ENCODE measurements around the gene CACNA1D.

Gene CACNA1D

GRCh38 chr3:53775018-53775417 lies 280.6 kb downstream of the CACNA1D start:
- Mint-ChIP-seq H3K27me3 (no peaks in the 10 kb centered on the region), H3K4me3 (no peak overlapping the region), H3K9me3 (no peaks in the 10 kb centered on the region), H3K4me1 (no peaks in the 10 kb centered on the region), H3K36me3 (no peaks in the 10 kb centered on the region), H3K27ac (no peak overlapping the region)

- H3K27me3 Mint-ChIP-seq, result no peaks in the 10 kb centered on the region
- H3K9me3 Mint-ChIP-seq, result no peaks in the 10 kb centered on the region
- no peak overlapping the region for H3K27ac Mint-ChIP-seq
- H3K36me3 Mint-ChIP-seq, result no peaks in the 10 kb centered on the region
- H3K4me1 Mint-ChIP-seq, result no peaks in the 10 kb centered on the region
- H3K4me3 Mint-ChIP-seq, result no peak overlapping the region
Measured at GRCh38 chr3:53775834-53776251, 281.4 kb downstream of the CACNA1D start.

GRCh38 chr3:53776494-53777101 lies 282.2 kb downstream of the CACNA1D start:
- no peak overlapping the region for H3K27ac Mint-ChIP-seq
- H3K4me1 Mint-ChIP-seq, result no peaks in the 10 kb centered on the region
- H3K36me3 Mint-ChIP-seq, result no peaks in the 10 kb centered on the region
- no peak overlapping the region for H3K4me3 Mint-ChIP-seq
- no peaks in the 10 kb centered on the region for H3K9me3 Mint-ChIP-seq
- H3K27me3 Mint-ChIP-seq, result no peaks in the 10 kb centered on the region

- Mint-ChIP-seq H3K27me3 (no peaks in the 10 kb centered on the region), H3K9me3 (no peaks in the 10 kb centered on the region), H3K36me3 (no peaks in the 10 kb centered on the region), H3K4me3 (no peak overlapping the region), H3K27ac (no peak overlapping the region), H3K4me1 (no peaks in the 10 kb centered on the region)
Measured at GRCh38 chr3:53777468-53777867, 283.1 kb downstream of the CACNA1D start.

GRCh38 chr3:53778153-53778552 lies 283.7 kb downstream of the CACNA1D start:
- no peak overlapping the region for H3K4me3 Mint-ChIP-seq
- no peaks in the 10 kb centered on the region for H3K9me3 Mint-ChIP-seq
- no peaks in the 10 kb centered on the region for H3K4me1 Mint-ChIP-seq
- H3K36me3 Mint-ChIP-seq, result no peaks in the 10 kb centered on the region
- no peaks in the 10 kb centered on the region for H3K27me3 Mint-ChIP-seq
- no peak overlapping the region for H3K27ac Mint-ChIP-seq

GRCh38 chr3:53780171-53780570 lies 285.8 kb downstream of the CACNA1D start:
- no peaks in the 10 kb centered on the region for H3K36me3 Mint-ChIP-seq
- no peaks in the 10 kb centered on the region for H3K9me3 Mint-ChIP-seq
- no peaks in the 10 kb centered on the region for H3K27me3 Mint-ChIP-seq
- no peak overlapping the region for H3K4me3 Mint-ChIP-seq
- H3K4me1 Mint-ChIP-seq, result no peaks in the 10 kb centered on the region
- H3K27ac Mint-ChIP-seq, result no peak overlapping the region

GRCh38 chr3:53780806-53781205 lies 286.4 kb downstream of the CACNA1D start:
- H3K36me3 Mint-ChIP-seq, result no peaks in the 10 kb centered on the region
- no peak overlapping the region for H3K4me3 Mint-ChIP-seq
- no peaks in the 10 kb centered on the region for H3K4me1 Mint-ChIP-seq
- no peak overlapping the region for H3K27ac Mint-ChIP-seq
- H3K27me3 Mint-ChIP-seq, result no peaks in the 10 kb centered on the region
- H3K9me3 Mint-ChIP-seq, result no peaks in the 10 kb centered on the region

GRCh38 chr3:53787016-53787415 lies 292.6 kb downstream of the CACNA1D start:
- no peak overlapping the region for H3K27ac Mint-ChIP-seq
- peaks cover 6% of the 10 kb centered on the region for H3K27me3 Mint-ChIP-seq
- no peaks in the 10 kb centered on the region for H3K9me3 Mint-ChIP-seq
- no peak overlapping the region for H3K4me3 Mint-ChIP-seq
- H3K36me3 Mint-ChIP-seq, result no peaks in the 10 kb centered on the region
- no peaks in the 10 kb centered on the region for H3K4me1 Mint-ChIP-seq

- Mint-ChIP-seq H3K4me1 (no peaks in the 10 kb centered on the region), H3K36me3 (no peaks in the 10 kb centered on the region), H3K9me3 (no peaks in the 10 kb centered on the region), H3K27me3 (peaks cover 6% of the 10 kb centered on the region), H3K27ac (no peak overlapping the region), H3K4me3 (no peak overlapping the region)
Measured at GRCh38 chr3:53788038-53788437, 293.6 kb downstream of the CACNA1D start.

GRCh38 chr3:53789459-53789858 lies 295.0 kb downstream of the CACNA1D start:
- H3K4me1 Mint-ChIP-seq, result no peaks in the 10 kb centered on the region

GRCh38 chr3:53790470-53790869 lies 296.1 kb downstream of the CACNA1D start:
- H3K27ac Mint-ChIP-seq, result no peak overlapping the region
- H3K9me3 Mint-ChIP-seq, result no peaks in the 10 kb centered on the region
- H3K4me1 Mint-ChIP-seq, result no peaks in the 10 kb centered on the region
- H3K36me3 Mint-ChIP-seq, result no peaks in the 10 kb centered on the region
- peaks cover 6% of the 10 kb centered on the region for H3K27me3 Mint-ChIP-seq
- no peak overlapping the region for H3K4me3 Mint-ChIP-seq

More at GRCh38 chr3:53789459-53789858, 295.0 kb downstream of the CACNA1D start:
- no peak overlapping the region for H3K27ac Mint-ChIP-seq
- H3K36me3 Mint-ChIP-seq, result no peaks in the 10 kb centered on the region
- no peaks in the 10 kb centered on the region for H3K9me3 Mint-ChIP-seq
- H3K27me3 Mint-ChIP-seq, result peaks cover 6% of the 10 kb centered on the region
- H3K4me3 Mint-ChIP-seq, result no peak overlapping the region

- Mint-ChIP-seq H3K27me3 (peaks cover 6% of the 10 kb centered on the region), H3K36me3 (no peaks in the 10 kb centered on the region), H3K4me1 (no peaks in the 10 kb centered on the region), H3K4me3 (no peak overlapping the region), H3K27ac (no peak overlapping the region), H3K9me3 (no peaks in the 10 kb centered on the region)
Measured at GRCh38 chr3:53791317-53791716, 296.9 kb downstream of the CACNA1D start.

- Mint-ChIP-seq H3K27ac (no peak overlapping the region), H3K4me1 (no peaks in the 10 kb centered on the region), H3K36me3 (no peaks in the 10 kb centered on the region), H3K4me3 (no peak overlapping the region), H3K27me3 (peaks cover 6% of the 10 kb centered on the region), H3K9me3 (no peaks in the 10 kb centered on the region)
Measured at GRCh38 chr3:53792866-53793265, 298.5 kb downstream of the CACNA1D start.

- Mint-ChIP-seq H3K27me3 (peaks cover 3% of the 10 kb centered on the region), H3K27ac (no peak overlapping the region), H3K4me1 (no peaks in the 10 kb centered on the region), H3K9me3 (no peaks in the 10 kb centered on the region), H3K36me3 (no peaks in the 10 kb centered on the region), H3K4me3 (no peak overlapping the region)
Measured at GRCh38 chr3:53794597-53794996, 300.2 kb downstream of the CACNA1D start.

- Mint-ChIP-seq H3K36me3 (no peaks in the 10 kb centered on the region), H3K9me3 (no peaks in the 10 kb centered on the region), H3K27me3 (no peaks in the 10 kb centered on the region), H3K4me3 (no peak overlapping the region), H3K4me1 (no peaks in the 10 kb centered on the region), H3K27ac (no peak overlapping the region)
Measured at GRCh38 chr3:53795176-53795575, 300.8 kb downstream of the CACNA1D start.

GRCh38 chr3:53795789-53796560 lies 301.6 kb downstream of the CACNA1D start:
- Mint-ChIP-seq H3K27me3 (no peaks in the 10 kb centered on the region), H3K4me1 (no peaks in the 10 kb centered on the region), H3K36me3 (no peaks in the 10 kb centered on the region), H3K27ac (no peak overlapping the region), H3K4me3 (no peak overlapping the region), H3K9me3 (no peaks in the 10 kb centered on the region)

Data from activated naive CD4-positive, alpha-beta T cell treated with anti-CD3 and anti-CD28 coated beads, Interleukin-2, amount 50 U/mL, for 24 hours (primary cell).